Naive B cell (primary cell): ENCODE data around the gene GSTP1. TPM values are rescaled to one million over a fixed set of nuclear protein-coding genes. Genes with fewer than 3 reads are reported as not detected.
"Not testable (repeated sequence)": the region's sequence is repeated elsewhere in the genome, so short reads cannot be mapped to it uniquely, and the experiment has no call there.

ENCODE experiments used
- ATAC-seq, 2 donors: fragments of 150-1000 bp; cut with Tn5 transposase; 2 replicates each; pipeline ENCODE4 v1.10.0; 2021; ENCODE audit warnings: low read depth in 2 of 2, mild to moderate bottlenecking in 2 of 2, moderate library complexity in 2 of 2
- DNase-seq: peaks from one replicate; pipeline ENCODE4 v3.0.0; 2022
- H3K27ac Mint-ChIP-seq, 6 donors: one replicate each; pipeline ENCODE4 v1.8.0; 2020 to 2022; ENCODE audit warnings: mild to moderate bottlenecking in 6 of 6, mixed read lengths in 6 of 6, moderate library complexity in 5 of 6, inconsistent platforms in 2 of 6
- H3K27me3 Mint-ChIP-seq, 3 donors: one replicate each; pipeline ENCODE4 v1.8.0; 2021 to 2022; ENCODE audit warnings: mixed read lengths in 3 of 3, mild to moderate bottlenecking in 1 of 3
- H3K36me3 Mint-ChIP-seq, 2 donors: one replicate each; pipeline ENCODE4 v1.8.0; 2020 to 2022; ENCODE audit warnings: mixed read lengths in 2 of 2, inconsistent platforms in 1 of 2, mild to moderate bottlenecking in 1 of 2
- H3K4me1 Mint-ChIP-seq, 3 donors: one replicate each; pipeline ENCODE4 v1.8.0; 2020 to 2022; ENCODE audit warnings: mixed read lengths in 3 of 3, inconsistent platforms in 1 of 3, mild to moderate bottlenecking in 1 of 3, moderate library complexity in 1 of 3
- H3K4me3 Mint-ChIP-seq, 8 donors: one replicate each; pipeline ENCODE4 v1.8.0; 2020 to 2022; ENCODE audit warnings: mild to moderate bottlenecking in 8 of 8, mixed read lengths in 8 of 8, moderate library complexity in 8 of 8, inconsistent platforms in 2 of 8
- H3K9me3 Mint-ChIP-seq, 7 donors: one replicate each; pipeline ENCODE4 v1.8.0; 2020 to 2022; ENCODE audit warnings: mixed read lengths in 7 of 7, mild to moderate bottlenecking in 5 of 7, inconsistent platforms in 2 of 7, moderate library complexity in 1 of 7
- polyA plus RNA-seq, 6 donors: library from polyadenylated mRNA; unstranded; fragments of 300-500 nt; fragmentation: Illumina TruSeq; gene quantifications; one replicate each; pipeline ENCODE4 v1.2.3, GENCODE V29; 2021; ENCODE audit warnings: low read depth in 6 of 6

The GSTP1 gene
- polyA plus RNA-seq, 6 donors from 2014 or later, result 225 to 406 (median 317) TPM

- not testable (repeated sequence) for ATAC-seq, H3K27me3 Mint-ChIP-seq, DNase-seq, H3K27ac Mint-ChIP-seq, H3K4me3 Mint-ChIP-seq, H3K36me3 Mint-ChIP-seq, H3K9me3 Mint-ChIP-seq
- H3K4me1 Mint-ChIP-seq, result peaks cover 12 to 25% (median 14%) of the 10 kb centered on the region in 3 donors
These were observed 40.2 kb downstream of the GSTP1 start for GRCh38 chr11:67623795-67624194.

GRCh38 chr11:67626131-67626833 lies 42.7 kb downstream of the GSTP1 start:
- H3K27ac Mint-ChIP-seq, result peak overlapping the region in 2 of 6 donors; percentile 53 to 75
- not testable (repeated sequence) for DNase-seq, H3K27me3 Mint-ChIP-seq

DNA sequence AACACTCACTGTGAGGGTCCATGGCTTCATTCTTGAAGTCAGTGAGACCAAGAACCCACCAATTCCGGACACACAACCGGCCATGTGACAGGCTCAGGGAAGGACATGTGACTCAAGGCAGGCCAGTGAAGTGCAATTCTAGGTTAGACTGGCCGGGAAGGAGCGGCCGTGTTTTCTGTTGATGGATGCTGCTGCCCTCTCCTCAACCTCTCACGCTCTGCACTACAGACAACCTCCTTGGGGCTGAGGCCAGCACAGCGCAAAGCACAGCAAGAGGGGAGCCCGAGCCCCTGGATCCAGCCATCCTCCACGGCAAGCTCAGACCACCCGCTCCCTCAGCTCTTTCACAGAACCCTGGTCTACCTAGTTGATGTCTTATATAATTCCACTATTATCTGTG lies 43.4 kb downstream of the GSTP1 start:
- Mint-ChIP-seq H3K36me3 (no peaks in the 10 kb centered on the region), H3K4me1 (peaks cover 24 to 36% (median 25%) of the 10 kb centered on the region in 3 donors), H3K4me3 (peak overlapping the region in 1 of 8 donors; percentile 39), H3K27ac (no peak overlapping the region), H3K27me3 (no peaks in the 10 kb centered on the region), H3K9me3 (no peaks in the 10 kb centered on the region)
- ATAC-seq (no peak), DNase-seq (no peak)

More at GRCh38 chr11:67626131-67626833, 42.7 kb downstream of the GSTP1 start:
- not testable (repeated sequence) for ATAC-seq, H3K9me3 Mint-ChIP-seq, H3K36me3 Mint-ChIP-seq
- Mint-ChIP-seq H3K4me1 (peaks cover 21 to 36% (median 22%) of the 10 kb centered on the region in 3 donors), H3K4me3 (peak overlapping the region in 1 of 8 donors; percentile 39)

DNA sequence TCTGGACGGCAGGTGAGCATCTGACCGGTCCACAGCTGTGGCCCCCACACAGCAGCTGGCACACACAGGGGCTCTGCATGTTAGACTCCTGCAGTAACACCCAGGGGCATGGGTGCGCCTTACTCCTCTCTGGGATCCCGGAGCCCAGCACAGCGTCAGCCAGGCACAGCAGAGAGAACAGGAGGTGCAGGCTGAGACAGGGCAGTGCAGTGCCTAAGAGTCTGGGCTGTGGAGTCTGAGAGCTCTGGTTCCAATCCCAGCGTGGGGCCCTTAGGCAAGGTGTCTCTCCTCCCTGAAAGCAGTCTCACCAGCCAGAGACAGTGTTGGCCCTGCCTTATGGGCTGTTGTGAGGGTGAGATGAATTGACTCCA lies 43.8 kb downstream of the GSTP1 start:
- Mint-ChIP-seq H3K9me3 (no peaks in the 10 kb centered on the region), H3K36me3 (no peaks in the 10 kb centered on the region), H3K27ac (no peak overlapping the region), H3K27me3 (no peaks in the 10 kb centered on the region), H3K4me3 (no peak overlapping the region), H3K4me1 (peaks cover 27 to 36% (median 28%) of the 10 kb centered on the region in 3 donors)
- no peak for ATAC-seq
- DNase-seq, result no peak

DNA sequence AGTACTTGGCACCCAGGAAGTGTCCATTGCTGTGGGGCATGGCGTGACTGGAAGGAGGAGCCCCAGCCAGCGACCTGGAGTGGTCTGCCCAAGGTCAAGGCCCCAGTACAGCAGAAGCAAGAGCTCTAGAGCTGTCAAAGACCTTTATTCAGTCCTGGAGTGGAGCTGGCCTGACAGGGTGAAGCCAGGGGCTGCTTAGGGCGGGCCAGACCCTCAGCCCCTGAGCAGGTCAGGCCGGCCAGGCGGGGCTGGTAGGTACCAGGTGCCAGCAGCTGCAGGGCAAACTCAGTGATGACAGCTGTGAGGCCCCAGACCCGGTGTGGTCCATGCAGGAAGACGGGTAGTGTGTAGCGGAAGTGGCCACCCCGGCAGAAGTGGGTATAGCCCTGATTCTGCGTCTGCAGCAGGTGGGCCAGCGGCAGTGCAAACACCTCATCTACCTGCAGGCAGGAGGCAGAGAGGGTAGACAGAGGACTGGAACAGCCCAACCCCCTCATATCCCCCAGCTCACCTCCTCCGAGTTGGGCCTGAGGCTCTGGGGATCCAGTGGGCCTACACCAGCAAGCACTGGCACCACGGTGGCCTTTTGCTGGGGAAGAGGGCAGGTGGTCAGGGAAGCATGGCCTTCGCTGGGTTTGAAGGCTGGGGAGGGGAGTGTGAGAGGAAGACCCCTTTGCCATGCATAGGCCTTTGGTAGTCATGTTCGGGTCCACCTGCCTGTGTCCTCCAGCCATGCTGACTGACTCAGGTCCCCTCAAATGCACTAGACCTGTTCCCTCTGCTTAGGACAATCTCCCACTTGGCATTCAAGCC lies 44.4 kb downstream of the GSTP1 start:
- peak overlapping the region in 2 of 6 donors; percentile 62 to 73 for H3K27ac Mint-ChIP-seq
- DNase-seq (no peak), ATAC-seq (no peak)
- no peaks in the 10 kb centered on the region for H3K9me3 Mint-ChIP-seq
- H3K36me3 Mint-ChIP-seq, result no peaks in the 10 kb centered on the region
- H3K4me1 Mint-ChIP-seq, result peaks cover 27 to 36% (median 28%) of the 10 kb centered on the region in 3 donors
- no peaks in the 10 kb centered on the region for H3K27me3 Mint-ChIP-seq
- H3K4me3 Mint-ChIP-seq, result peak overlapping the region in 2 of 8 donors; percentile 15 to 40

GRCh38 chr11:67628710-67629385 lies 45.2 kb downstream of the GSTP1 start:
- no peaks in the 10 kb centered on the region for H3K9me3 Mint-ChIP-seq
- peaks cover 27 to 42% (median 28%) of the 10 kb centered on the region in 3 donors for H3K4me1 Mint-ChIP-seq
- no peak for ATAC-seq
- no peaks in the 10 kb centered on the region for H3K27me3 Mint-ChIP-seq
- no peaks in the 10 kb centered on the region for H3K36me3 Mint-ChIP-seq
- peak overlapping the region; percentile 49 to 89 (median 83) for H3K4me3 Mint-ChIP-seq
- no peak for DNase-seq
- H3K27ac Mint-ChIP-seq, result peak overlapping the region; percentile 28 to 94 (median 88)

- Mint-ChIP-seq H3K9me3 (no peaks in the 10 kb centered on the region), H3K27ac (peak within 1 kb of the TSS; percentile 92 to 98 (median 96)), H3K4me3 (peak within 1 kb of the TSS; percentile 77 to 94 (median 90)), H3K27me3 (no peaks in the 10 kb centered on the region), H3K4me1 (peaks cover 27 to 42% (median 28%) of the 10 kb centered on the region in 3 donors), H3K36me3 (no peaks in the 10 kb centered on the region)
- peak; percentile 69 to 73 for ATAC-seq
- peak; percentile 92 for DNase-seq
These were observed 46.0 kb downstream of the GSTP1 start, which contains the start of gene NUDT8 for GRCh38 chr11:67629386-67630227. Gene NUDT8 (minus strand): TSS chr11:67629937. CDS start chr11:67629911, 26 bp downstream.

GRCh38 chr11:67630228-67630942 lies 46.8 kb downstream of the GSTP1 start:
- peak overlapping the region; percentile 92 to 98 (median 96) for H3K27ac Mint-ChIP-seq
- H3K36me3 Mint-ChIP-seq, result no peaks in the 10 kb centered on the region
- no peaks in the 10 kb centered on the region for H3K27me3 Mint-ChIP-seq
- DNase-seq (peak; percentile 86), ATAC-seq (peak; percentile 57 to 60)
- H3K4me1 Mint-ChIP-seq, result peaks cover 24 to 38% (median 24%) of the 10 kb centered on the region in 3 donors
- peak overlapping the region; percentile 77 to 94 (median 90) for H3K4me3 Mint-ChIP-seq
- no peaks in the 10 kb centered on the region for H3K9me3 Mint-ChIP-seq

DNA sequence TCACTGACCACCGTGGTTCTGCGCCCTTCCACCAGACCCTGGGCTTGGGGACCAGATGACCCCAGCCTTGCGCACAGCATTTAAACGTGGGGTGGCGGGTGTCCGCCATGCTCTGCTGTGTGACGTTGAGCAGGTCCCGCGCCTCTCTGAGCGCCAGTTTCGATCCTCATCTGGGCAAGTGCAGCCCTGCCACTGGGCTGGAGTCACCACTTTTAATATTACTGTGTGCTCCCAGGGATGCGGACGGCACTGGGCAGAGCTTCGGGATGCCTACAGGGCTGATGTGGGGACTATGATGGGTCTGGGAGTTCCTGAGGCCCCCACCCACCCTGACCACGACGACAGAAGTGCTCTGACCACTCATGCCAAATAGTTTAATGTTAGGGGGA lies 47.3 kb downstream of the GSTP1 start:
- ATAC-seq (no peak), DNase-seq (no peak)
- Mint-ChIP-seq H3K36me3 (no peaks in the 10 kb centered on the region), H3K27ac (peak overlapping the region in 5 of 6 donors; percentile 75 to 97 (median 95)), H3K4me1 (peaks cover 22 to 35% (median 23%) of the 10 kb centered on the region in 3 donors), H3K9me3 (no peaks in the 10 kb centered on the region), H3K27me3 (no peaks in the 10 kb centered on the region), H3K4me3 (peak overlapping the region; percentile 77 to 94 (median 88))

GRCh38 chr11:67631411-67631810 lies 47.8 kb downstream of the GSTP1 start:
- H3K4me3 Mint-ChIP-seq, result peak overlapping the region; percentile 41 to 93 (median 87)
- H3K4me1 Mint-ChIP-seq, result peaks cover 22 to 35% (median 23%) of the 10 kb centered on the region in 3 donors

GRCh38 chr11:67631853-67632174 lies 48.2 kb downstream of the GSTP1 start:
- H3K36me3 Mint-ChIP-seq, result no peaks in the 10 kb centered on the region
- peak overlapping the region in 7 of 8 donors; percentile 53 to 76 (median 56) for H3K4me3 Mint-ChIP-seq
- H3K27ac Mint-ChIP-seq, result peak overlapping the region in 2 of 6 donors; percentile 26 to 72
- peaks cover 23 to 32% (median 24%) of the 10 kb centered on the region in 3 donors for H3K4me1 Mint-ChIP-seq
- no peaks in the 10 kb centered on the region for H3K27me3 Mint-ChIP-seq
- H3K9me3 Mint-ChIP-seq, result no peaks in the 10 kb centered on the region
- ATAC-seq (no peak), DNase-seq (no peak)

More at GRCh38 chr11:67631411-67631810, 47.8 kb downstream of the GSTP1 start:
- Mint-ChIP-seq H3K9me3 (no peaks in the 10 kb centered on the region), H3K36me3 (no peaks in the 10 kb centered on the region), H3K27me3 (no peaks in the 10 kb centered on the region), H3K27ac (peak overlapping the region in 2 of 6 donors; percentile 92 to 96)
- ATAC-seq (no peak), DNase-seq (no peak)
